T-cell (primary cell): Measurements from ENCODE around the gene CAMK2A. TPM values are rescaled to one million over a fixed set of nuclear protein-coding genes. Genes with fewer than 3 reads are reported as not detected.
"Not testable (repeated sequence)": the region's sequence is repeated elsewhere in the genome, so short reads cannot be mapped to it uniquely, and the experiment has no call there.

Experiments
- ATAC-seq, 4 experiments: fragments of 200-7000 bp in 3 of 4; fragments of 150-1000 bp in 1 of 4; cut with Tn5 transposase; replicated peaks in 1 of 4; 1 replicate in 3 of 4; 2 replicates in 1 of 4; pipeline ENCODE4 v1.10.0; 2021; ENCODE audit warnings: moderate library complexity in 3 of 4, mild to moderate bottlenecking in 2 of 4, moderate number of reproducible peaks in 1 of 4
- CTCF ChIA-PET, 2 donors: fragments of 300-600 bp; sonication (Branson Sonifier 250); formaldehyde crosslinking; loops; one replicate each; lab custom pipeline; 2022; ENCODE audit warnings: antibody characterized with exemption in 2 of 2; lab: Charles Lee
- POLR2A ChIA-PET, 2 donors: fragments of 300-600 bp; sonication (Branson Sonifier 250); formaldehyde crosslinking; loops; one replicate each; lab custom pipeline; 2022; ENCODE audit warnings: antibody characterized with exemption in 2 of 2; lab: Charles Lee
- DNase-seq, 35 experiments: peaks; one replicate each; pipeline versions ENCODE4 v3.0.0 to v3.0.0-alpha.2; 2013 to 2023
- H3K27ac ChIP-seq: one replicate; pipeline ENCODE4 v1.5.1; 2013; ENCODE audit warnings: low read length
- H3K27me3 ChIP-seq, 2 experiments: replicated peaks in 1 of 2; 1 replicate in 1 of 2; 2 replicates in 1 of 2; pipeline versions ENCODE4 v1.6.1 to v1.7.0; 2013; ENCODE audit warnings: low read length in 1 of 2, mixed read lengths in 1 of 2; ENCODE audit not compliant: control insufficient read depth in 2 of 2, insufficient read depth in 2 of 2; ENCODE audit errors: extremely low read depth in 1 of 2
- H3K36me3 ChIP-seq, 2 donors: 1 replicate in 1 of 2; 2 replicates in 1 of 2; pipeline versions ENCODE4 v1.6.1 to v1.7.0; 2013; ENCODE audit warnings: low read length in 1 of 2; ENCODE audit not compliant: control insufficient read depth in 2 of 2, insufficient read depth in 1 of 2; ENCODE audit errors: extremely low read depth in 1 of 2
- H3K4me1 ChIP-seq, 2 experiments: 1 replicate in 1 of 2; 2 replicates in 1 of 2; pipeline versions ENCODE4 v1.6.1 to v1.7.0; 2013; ENCODE audit warnings: low read length in 2 of 2, mixed read lengths in 1 of 2; ENCODE audit not compliant: insufficient read depth in 2 of 2, control insufficient read depth in 1 of 2; ENCODE audit errors: extremely low read depth in 1 of 2
- H3K4me3 ChIP-seq, 2 donors: 1 replicate in 1 of 2; 2 replicates in 1 of 2; pipeline versions ENCODE4 v1.5.1 to v1.7.0; 2013; ENCODE audit warnings: mild to moderate bottlenecking in 2 of 2, low read length in 1 of 2, moderate library complexity in 1 of 2; ENCODE audit not compliant: control insufficient read depth in 1 of 2; ENCODE audit errors: extremely low read depth in 1 of 2
- H3K9me3 ChIP-seq: 2 replicates; pipeline ENCODE4 v1.7.0; 2013
- H3K27ac Mint-ChIP-seq, 2 donors: one replicate each; pipeline ENCODE4 v1.8.0; 2020 to 2021; ENCODE audit warnings: mild to moderate bottlenecking in 2 of 2, mixed read lengths in 2 of 2
- H3K27me3 Mint-ChIP-seq, 2 donors: one replicate each; pipeline ENCODE4 v1.8.0; 2021 to 2022; ENCODE audit warnings: mixed read lengths in 2 of 2
- H3K36me3 Mint-ChIP-seq: one replicate; pipeline ENCODE4 v1.8.0; 2021; ENCODE audit warnings: mixed read lengths
- H3K4me1 Mint-ChIP-seq, 3 donors: one replicate each; pipeline ENCODE4 v1.8.0; 2020 to 2022; ENCODE audit warnings: mixed read lengths in 3 of 3, mild to moderate bottlenecking in 1 of 3
- H3K4me3 Mint-ChIP-seq, 3 donors: one replicate each; pipeline ENCODE4 v1.8.0; 2020 to 2022; ENCODE audit warnings: mild to moderate bottlenecking in 3 of 3, mixed read lengths in 3 of 3, moderate library complexity in 3 of 3
- H3K9me3 Mint-ChIP-seq, 3 donors: one replicate each; pipeline ENCODE4 v1.8.0; 2020 to 2022; ENCODE audit warnings: mixed read lengths in 3 of 3
- WGBS: methylation state at CpG from one replicate; pipeline ENCODE4 v1.1.5; 2013; ENCODE audit warnings: missing lambda C conversion rate; ENCODE audit not compliant: insufficient coverage; 5-methylcytosine and 5-hydroxymethylcytosine counted together
- total RNA-seq, 35 experiments: library from RNA in 6 of 35; stranded (reverse) in 6 of 35; fragments of 120-200 nt in 1 of 35; gene quantifications; one replicate each; pipeline versions ENCODE4 v1.2.1 to v1.2.4 and lab custom pipeline; 2013 to 2026

CAMK2A gene
- total RNA-seq, 5 donors from 2014 or later (not counting 1 experiment from before 2014, with no cell fraction given) = not detected

DNA sequence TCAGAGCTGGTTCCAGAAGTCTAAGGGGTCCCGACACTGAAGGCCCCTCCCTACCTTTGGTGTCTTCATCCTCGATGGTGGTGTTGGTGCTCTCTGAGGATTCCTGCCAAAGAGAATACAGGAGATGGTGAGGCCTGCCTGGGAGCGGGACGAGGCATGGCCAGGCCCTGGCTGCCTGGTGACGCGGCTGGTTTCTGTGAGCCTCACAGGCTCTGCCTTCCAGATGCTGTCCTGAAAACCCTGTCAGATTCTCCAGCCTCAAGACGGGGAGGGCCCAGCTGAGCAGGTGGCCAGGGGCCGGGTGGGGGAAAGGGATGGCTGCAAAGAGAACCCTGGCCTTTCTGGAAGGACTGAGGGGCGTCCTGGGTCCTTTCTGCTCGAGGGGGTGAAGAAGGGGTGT is 50.9 kb downstream of the CAMK2A start:
- ChIA-PET CTCF (no interaction called here), POLR2A (no interaction called here)
- Mint-ChIP-seq H3K9me3 (no peaks in the 10 kb centered on the region), H3K4me1 (no peaks in the 10 kb centered on the region), H3K4me3 (no peak overlapping the region), H3K27ac (no peak overlapping the region), H3K27me3 (no peaks in the 10 kb centered on the region), H3K36me3 (no peaks in the 10 kb centered on the region)
- H3K9me3 ChIP-seq = no peaks in the 10 kb centered on the region
- ATAC-seq = no peak
- no peaks in the 10 kb centered on the region for H3K4me1 ChIP-seq
- no peak overlapping the region for H3K4me3 ChIP-seq
- H3K27ac ChIP-seq = no peak overlapping the region
- WGBS = 68% methylated on average over 8 of the region's 10 CpGs
- H3K36me3 ChIP-seq = no peaks in the 10 kb centered on the region
- no peak for DNase-seq
- H3K27me3 ChIP-seq = no peaks in the 10 kb centered on the region

DNA sequence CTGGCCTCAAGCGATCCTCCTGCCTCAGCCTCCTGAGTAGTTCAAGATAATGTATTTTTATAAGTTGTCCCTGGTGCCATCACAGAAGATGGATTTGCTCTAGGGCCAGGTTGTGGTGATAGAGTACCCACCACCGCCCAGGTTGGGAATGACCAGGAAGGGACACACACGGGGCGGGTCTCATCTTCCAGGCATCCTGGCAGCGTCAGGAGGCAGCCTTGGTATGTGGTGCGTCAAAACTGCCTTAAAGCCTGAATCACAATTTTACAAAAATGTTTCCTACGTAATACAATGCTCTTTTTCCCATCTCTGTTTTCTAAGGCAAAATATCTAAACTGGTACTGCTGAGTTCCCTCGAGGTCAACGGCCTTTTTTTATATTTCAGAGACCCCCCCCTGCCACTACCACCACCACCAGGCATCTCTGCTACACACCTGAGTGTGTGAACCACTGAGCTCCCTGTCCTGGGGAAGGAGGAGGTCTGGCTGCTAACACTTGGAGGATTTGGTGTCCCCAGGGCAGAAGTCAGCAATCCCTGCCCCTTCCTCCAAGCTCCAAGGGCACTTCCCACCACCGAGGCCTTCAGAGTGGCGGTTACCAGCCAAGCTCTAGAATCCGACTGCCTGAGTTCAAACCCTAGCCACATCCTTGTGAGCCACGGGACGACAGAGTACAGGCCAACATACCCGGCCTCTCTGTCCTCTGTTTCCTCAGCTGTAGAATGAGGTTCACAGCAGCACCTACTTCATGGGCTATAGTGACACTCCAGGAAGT is 52.4 kb downstream of the CAMK2A start:
- ATAC-seq (no peak), DNase-seq (no peak)
- no peaks in the 10 kb centered on the region for H3K36me3 Mint-ChIP-seq
- no peaks in the 10 kb centered on the region for H3K9me3 Mint-ChIP-seq
- no peaks in the 10 kb centered on the region for H3K4me1 ChIP-seq
- POLR2A ChIA-PET = no interaction called here
- no peaks in the 10 kb centered on the region for H3K36me3 ChIP-seq
- no peak overlapping the region for H3K4me3 Mint-ChIP-seq
- no peak overlapping the region for H3K27ac ChIP-seq
- no peaks in the 10 kb centered on the region for H3K4me1 Mint-ChIP-seq
- H3K27me3 Mint-ChIP-seq = no peaks in the 10 kb centered on the region
- 84% methylated on average over 11 of the region's 15 CpGs for WGBS
- H3K27me3 ChIP-seq = no peaks in the 10 kb centered on the region
- H3K4me3 ChIP-seq = no peak overlapping the region
- CTCF ChIA-PET = no interaction called here
- H3K9me3 ChIP-seq = no peaks in the 10 kb centered on the region
- no peak overlapping the region for H3K27ac Mint-ChIP-seq

DNA sequence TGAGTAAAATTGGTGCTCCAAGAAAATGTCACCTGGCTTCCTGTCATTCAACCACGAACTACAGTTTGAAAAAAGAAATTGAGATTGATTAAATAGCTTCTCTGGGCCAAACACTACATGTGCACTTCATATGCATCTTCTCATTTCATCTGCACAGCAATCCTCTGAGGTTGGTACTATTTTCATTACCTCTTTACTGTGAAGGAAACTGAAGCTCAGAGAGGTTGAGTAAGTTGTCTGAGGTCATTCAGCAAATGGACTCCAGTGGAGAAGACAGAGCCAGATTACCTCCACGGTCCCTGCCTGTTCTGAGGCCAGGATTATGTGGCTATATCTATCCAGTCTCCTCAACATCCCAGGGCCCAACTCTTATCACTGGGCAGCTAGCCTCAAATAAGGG is 53.3 kb downstream of the CAMK2A start:
- Histone ChIP-seq H3K9me3 (no peaks in the 10 kb centered on the region), H3K27ac (no peak overlapping the region), H3K4me1 (no peaks in the 10 kb centered on the region), H3K36me3 (no peaks in the 10 kb centered on the region), H3K4me3 (no peak overlapping the region), H3K27me3 (no peaks in the 10 kb centered on the region)
- WGBS = no CpG with 5 or more reads among the region's 2 CpGs
- no peak overlapping the region for H3K27ac Mint-ChIP-seq
- no peaks in the 10 kb centered on the region for H3K27me3 Mint-ChIP-seq
- CTCF ChIA-PET = no interaction called here
- no peaks in the 10 kb centered on the region for H3K36me3 Mint-ChIP-seq
- POLR2A ChIA-PET = no interaction called here
- ATAC-seq (no peak), DNase-seq (no peak)
- H3K9me3 Mint-ChIP-seq = no peaks in the 10 kb centered on the region
- H3K4me3 Mint-ChIP-seq = no peak overlapping the region
- no peaks in the 10 kb centered on the region for H3K4me1 Mint-ChIP-seq

DNA sequence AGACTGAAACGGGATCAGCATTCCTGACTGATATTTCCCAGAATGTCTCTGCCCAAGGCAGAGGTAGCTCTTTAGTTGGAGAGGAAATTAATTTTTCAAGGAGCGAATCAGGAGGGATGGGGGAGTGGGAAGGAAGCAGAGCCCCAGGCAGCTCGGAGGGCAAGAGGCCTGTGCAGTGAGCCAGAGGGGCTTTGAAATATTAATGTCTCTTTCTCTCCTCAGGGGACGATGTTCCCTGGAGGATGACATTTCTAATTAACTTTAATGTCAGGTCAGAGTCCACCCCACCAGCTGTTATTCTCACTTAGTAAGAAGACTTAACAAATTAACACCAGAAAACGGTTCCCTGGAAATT is 54.1 kb downstream of the CAMK2A start:
- CTCF ChIA-PET = no interaction called here

DNA sequence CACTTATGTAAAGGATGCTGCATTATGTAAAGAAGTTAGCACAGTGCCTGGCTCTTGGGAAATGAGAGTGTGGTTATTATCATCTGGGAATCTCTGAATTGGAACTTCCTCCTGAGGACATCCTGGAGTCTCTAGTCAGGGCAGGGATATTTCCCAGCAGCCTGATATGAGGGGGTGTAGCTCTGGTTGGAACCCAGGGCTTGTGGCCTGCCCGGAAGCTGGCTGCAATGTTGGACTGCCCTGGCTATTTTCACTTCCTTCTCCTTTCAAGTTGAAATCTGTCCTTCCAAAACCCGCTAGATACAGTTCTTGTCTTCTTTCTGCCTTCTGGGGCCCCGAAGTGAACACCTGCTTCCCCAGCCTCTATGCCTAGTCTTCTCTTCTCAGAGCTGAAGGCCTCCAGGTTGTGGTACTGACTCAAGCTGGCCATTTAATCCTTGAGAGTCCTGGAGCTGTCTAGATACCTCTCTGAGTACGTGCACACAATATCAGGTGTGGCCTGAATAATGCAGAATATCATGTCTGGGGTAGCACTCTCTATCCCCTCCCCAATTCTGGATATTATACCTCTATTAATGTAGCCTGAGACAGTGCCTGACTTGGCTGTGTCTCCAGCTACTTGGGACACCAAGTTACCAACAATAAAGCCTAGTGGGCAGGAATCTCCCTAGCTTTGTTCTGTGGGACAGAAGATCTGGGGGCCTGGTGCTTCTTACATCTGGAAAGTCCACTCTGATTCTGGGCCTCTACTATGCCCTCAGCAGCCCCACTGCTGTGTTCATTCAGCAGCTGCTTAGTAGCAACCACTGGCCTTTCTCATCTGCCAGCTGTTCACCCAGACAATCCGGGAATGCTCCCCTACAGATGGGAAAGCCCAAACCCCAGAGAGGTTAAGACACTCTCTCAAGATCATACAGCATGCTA is 54.7 kb downstream of the CAMK2A start:
- DNase-seq = no peak
- no peaks in the 10 kb centered on the region for H3K36me3 ChIP-seq
- no peak overlapping the region for H3K27ac ChIP-seq
- CTCF ChIA-PET = no interaction called here
- no peak overlapping the region for H3K4me3 ChIP-seq
- H3K9me3 Mint-ChIP-seq = no peaks in the 10 kb centered on the region
- H3K4me1 Mint-ChIP-seq = no peaks in the 10 kb centered on the region
- WGBS = 72% methylated on average over 2 of the region's 5 CpGs
- H3K9me3 ChIP-seq = no peaks in the 10 kb centered on the region
- no peaks in the 10 kb centered on the region for H3K36me3 Mint-ChIP-seq
- no peaks in the 10 kb centered on the region for H3K27me3 Mint-ChIP-seq
- no peak overlapping the region for H3K4me3 Mint-ChIP-seq
- POLR2A ChIA-PET = no interaction called here
- no peak for ATAC-seq
- no peaks in the 10 kb centered on the region for H3K4me1 ChIP-seq
- no peak overlapping the region for H3K27ac Mint-ChIP-seq
- H3K27me3 ChIP-seq = no peaks in the 10 kb centered on the region

More for the DNA sequence above, 54.1 kb downstream of the CAMK2A start:
- POLR2A ChIA-PET = no interaction called here
- ATAC-seq (no peak), DNase-seq (no peak)
- Mint-ChIP-seq H3K36me3 (no peaks in the 10 kb centered on the region), H3K4me1 (no peaks in the 10 kb centered on the region), H3K27ac (no peak overlapping the region), H3K27me3 (no peaks in the 10 kb centered on the region), H3K9me3 (no peaks in the 10 kb centered on the region), H3K4me3 (no peak overlapping the region)
- no peaks in the 10 kb centered on the region for H3K9me3 ChIP-seq
- 60% methylated on average over 1 of the region's 5 CpGs for WGBS
- H3K27ac ChIP-seq = no peak overlapping the region
- H3K4me3 ChIP-seq = no peak overlapping the region
- no peaks in the 10 kb centered on the region for H3K36me3 ChIP-seq
- H3K4me1 ChIP-seq = no peaks in the 10 kb centered on the region
- no peaks in the 10 kb centered on the region for H3K27me3 ChIP-seq

DNA sequence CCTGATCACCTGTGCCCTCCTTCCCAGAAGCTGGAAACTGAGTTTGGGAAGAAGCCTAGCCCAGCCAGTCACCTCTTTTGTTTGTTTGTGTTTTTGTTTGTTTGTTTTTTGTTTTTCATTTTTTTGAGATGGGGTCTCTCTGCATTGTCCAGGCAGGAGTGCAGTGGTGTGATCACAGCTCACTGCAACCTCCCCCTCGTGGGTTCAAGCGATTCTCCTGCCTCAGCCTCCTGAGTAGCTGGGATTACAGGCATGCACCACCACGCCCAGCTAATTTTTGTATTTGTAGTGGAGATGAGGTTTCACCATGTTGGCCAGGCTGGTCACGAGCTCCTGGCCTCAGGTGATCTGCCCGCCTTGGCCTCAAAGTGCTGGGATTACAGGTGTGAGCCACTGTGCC is 55.9 kb downstream of the CAMK2A start:
- H3K36me3 ChIP-seq, H3K9me3 Mint-ChIP-seq, H3K27ac Mint-ChIP-seq, H3K36me3 Mint-ChIP-seq, H3K4me3 Mint-ChIP-seq, ATAC-seq, H3K4me3 ChIP-seq, CTCF ChIA-PET, DNase-seq, H3K9me3 ChIP-seq, H3K27me3 Mint-ChIP-seq, POLR2A ChIA-PET, H3K4me1 Mint-ChIP-seq, H3K27me3 ChIP-seq, H3K27ac ChIP-seq, H3K4me1 ChIP-seq: not testable (repeated sequence)
- 80% methylated on average over 4 of the region's 5 CpGs for WGBS
